HG03103 (cell line): ENCODE results near the gene CYFIP1.

Experiments used
- ATAC-seq: cut with Tn5 transposase; IDR thresholded peaks from one replicate; pipeline ENCODE4 v1.9.1; 2021; ENCODE audit warnings: low read depth; ENCODE audit not compliant: unreplicated experiment

Gene CYFIP1

DNA sequence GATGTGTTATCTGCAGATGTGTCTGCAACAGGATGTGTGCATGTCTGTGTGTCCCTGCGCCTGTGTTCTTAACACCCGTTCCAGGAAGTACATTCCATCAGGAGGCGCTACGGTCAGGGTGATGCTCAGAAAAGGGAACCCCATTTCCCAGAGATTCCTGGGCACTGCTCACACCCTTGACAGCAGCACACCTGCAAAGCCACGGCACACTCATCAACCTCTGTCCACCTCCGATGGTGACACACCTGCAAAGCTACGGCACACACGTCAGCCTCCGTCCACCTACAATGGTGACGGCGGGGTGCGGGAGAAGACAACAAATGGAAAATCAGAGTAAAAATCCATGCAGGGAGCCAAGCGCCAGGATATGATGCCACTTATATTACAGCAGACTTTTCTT lies 86.3 kb downstream of the CYFIP1 start:
- no peak for ATAC-seq

DNA sequence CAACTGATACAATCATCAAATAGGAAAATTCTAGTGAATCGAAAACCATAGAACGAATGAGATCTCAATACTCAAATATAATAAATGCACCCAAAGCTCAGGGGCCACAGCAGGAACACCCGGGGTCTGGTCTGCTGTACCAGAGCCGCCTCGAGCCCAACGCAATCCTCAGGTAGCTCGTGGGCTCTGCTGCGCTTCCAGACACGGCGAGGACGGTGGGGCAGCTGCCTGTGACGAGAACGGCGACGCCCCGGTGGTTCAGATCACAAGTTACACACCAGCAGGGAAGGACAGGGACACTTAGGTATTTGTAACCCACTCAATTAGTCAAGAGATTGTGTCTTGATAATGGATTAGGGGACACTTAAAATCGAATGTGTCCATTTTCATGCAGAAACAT lies 87.1 kb downstream of the CYFIP1 start:
- ATAC-seq, result no peak

DNA sequence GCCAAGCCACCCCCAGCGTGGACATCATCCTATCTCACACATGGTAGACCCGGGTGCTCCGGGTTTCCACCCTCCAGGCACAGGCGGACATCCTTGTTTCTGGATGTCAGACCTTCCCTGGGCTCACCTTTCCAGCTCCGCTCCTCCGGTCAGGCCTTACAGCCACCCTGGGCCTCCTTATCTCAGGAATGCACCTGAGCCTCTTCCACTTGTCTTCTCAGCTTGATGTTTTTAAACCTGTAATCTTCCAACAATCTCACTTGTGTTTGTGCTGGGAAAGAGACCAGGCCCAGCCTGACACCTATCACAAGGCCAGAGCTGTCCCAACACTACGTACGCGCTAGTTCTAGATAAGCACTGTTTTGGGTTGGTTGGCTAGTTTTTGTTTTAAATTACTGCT lies 87.8 kb downstream of the CYFIP1 start:
- ATAC-seq, result no peak

- no peak for ATAC-seq
Measured at GRCh38 chr15:22891426-22892210, 88.5 kb downstream of the CYFIP1 start.

- no peak for ATAC-seq
Measured at GRCh38 chr15:22890296-22890695, 89.9 kb downstream of the CYFIP1 start.

DNA sequence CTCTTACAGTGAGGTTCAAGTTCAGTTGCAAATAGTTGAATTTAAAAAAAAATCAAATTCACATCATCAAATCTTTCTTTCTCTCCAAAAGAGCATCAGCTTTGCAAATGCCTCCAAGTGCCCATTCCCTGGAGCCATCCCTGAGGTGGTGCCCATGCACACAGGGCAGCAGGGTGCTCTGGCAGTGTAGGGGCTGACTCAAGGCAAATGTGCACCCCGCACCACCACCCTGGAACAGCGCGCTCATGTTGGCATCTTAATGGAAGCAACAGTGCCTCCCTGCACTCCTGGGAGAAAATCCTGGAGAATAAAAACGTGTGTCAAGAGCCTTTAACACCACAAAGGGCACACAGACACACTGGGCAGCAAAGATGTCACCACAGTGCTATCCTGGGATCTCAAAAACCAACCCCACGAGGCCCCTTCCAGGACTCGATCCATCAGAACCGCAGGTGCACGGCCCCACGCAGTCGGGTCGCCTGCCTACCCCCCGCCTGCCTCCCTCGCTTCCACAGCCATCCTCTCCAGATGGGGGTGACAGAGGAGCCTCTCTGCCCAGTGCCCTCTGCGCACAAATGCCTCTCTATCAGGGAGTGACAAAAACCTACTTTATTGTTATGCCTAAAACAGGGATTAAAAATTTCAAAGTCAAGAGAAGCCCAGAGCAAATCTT lies 90.9 kb downstream of the CYFIP1 start:
- ATAC-seq, result no peak

DNA sequence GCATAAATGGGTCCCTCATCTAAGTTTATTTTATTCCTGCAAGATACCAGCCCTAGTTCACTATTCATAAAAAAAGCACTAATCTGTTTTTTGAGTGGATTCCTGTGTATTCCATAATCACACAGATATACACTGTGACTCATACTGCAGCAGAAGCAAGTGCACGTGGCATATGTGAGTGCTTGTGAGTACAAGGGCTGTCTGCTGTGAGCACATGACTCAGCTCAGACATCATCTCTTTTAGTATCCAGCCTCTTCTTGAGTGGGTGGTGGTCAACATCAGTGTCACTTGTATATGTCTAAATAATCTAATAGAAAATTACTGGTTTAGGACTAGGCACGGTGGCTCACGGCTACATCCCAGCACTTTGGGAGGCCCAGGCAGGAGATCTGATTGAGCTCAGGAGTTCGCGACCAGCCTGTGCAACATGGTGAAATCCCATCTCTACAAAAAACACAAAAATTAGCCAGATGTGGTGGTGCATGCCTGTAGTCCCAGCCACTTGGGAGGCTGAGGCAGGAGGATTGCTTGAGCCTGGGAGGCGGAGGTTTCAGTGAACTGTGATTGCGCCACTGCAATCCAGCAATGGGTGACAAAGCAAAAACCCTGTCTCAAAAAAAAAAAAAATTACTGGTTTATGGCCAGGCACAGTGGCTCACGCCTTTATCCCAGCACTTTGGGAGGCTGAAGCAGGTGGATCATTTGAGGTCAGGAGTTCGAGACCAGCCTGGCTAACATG lies 91.9 kb downstream of the CYFIP1 start:
- ATAC-seq, result no peak

DNA sequence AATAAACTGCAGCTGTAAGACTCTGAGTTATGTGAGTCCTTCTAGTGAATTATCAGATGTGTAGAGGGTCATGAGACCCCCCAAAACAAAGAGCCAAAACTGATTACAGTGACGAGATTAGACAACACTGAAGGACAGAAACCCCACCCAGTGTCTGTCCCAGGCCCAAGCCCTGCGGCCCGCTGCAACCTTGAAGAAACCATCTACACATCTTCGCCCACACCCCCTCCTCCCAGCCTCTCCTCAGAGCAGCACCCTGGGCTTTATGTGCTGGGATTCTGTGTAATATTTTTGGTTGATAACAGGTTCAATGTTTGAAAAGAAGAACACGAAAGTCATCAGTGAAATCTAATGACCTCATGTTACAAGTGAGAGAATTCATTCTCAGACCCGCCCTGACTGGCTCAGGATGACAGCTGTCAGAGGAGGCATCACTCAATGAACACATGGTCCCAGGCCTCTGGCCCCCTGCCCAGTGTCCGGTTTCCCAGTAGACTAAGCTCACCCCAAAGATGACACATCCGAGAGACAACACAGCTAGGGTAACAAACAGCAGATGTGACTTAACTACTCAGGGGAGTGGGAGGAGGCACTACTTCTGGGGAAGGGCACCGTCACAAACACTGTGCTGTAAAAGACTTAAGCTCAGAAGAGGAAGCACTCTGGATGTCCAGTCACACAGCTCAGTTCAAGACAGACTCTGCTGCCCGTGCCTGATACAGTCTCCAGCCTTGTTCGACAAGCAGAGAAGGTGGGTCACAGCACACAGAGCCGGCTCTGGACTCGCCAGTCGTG lies 92.8 kb downstream of the CYFIP1 start:
- ATAC-seq, result no peak

GRCh38 chr15:22885120-22885519 lies 95.0 kb downstream of the CYFIP1 start:
- ATAC-seq, result no peak

- ATAC-seq, result no peak
Measured at GRCh38 chr15:22884344-22884743, 95.8 kb downstream of the CYFIP1 start.

DNA sequence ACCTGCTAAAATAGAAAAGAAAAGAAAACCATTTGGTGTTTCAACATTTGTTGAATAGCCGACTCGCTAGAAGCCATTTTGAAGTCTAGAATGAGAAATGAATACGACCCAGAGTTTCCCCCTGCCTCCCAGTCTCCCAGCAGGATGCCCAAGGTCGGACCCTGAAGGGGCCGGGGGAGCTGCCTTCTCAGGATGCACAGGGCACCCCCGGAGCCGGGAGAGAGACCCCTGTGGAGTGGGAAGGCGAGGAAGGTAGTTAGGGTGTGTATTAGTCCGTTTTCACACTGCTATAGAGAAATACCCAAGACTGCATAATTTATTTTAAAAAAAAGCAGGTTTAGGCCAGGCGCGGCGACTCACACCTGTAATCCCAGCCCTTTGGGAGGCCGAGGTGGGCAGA lies 97.0 kb downstream of the CYFIP1 start:
- no peak for ATAC-seq

GRCh38 chr15:22881739-22882440 lies 98.3 kb downstream of the CYFIP1 start:
- ATAC-seq, result no peak

GRCh38 chr15:22880981-22881738 lies 99.0 kb downstream of the CYFIP1 start:
- ATAC-seq, result no peak

DNA sequence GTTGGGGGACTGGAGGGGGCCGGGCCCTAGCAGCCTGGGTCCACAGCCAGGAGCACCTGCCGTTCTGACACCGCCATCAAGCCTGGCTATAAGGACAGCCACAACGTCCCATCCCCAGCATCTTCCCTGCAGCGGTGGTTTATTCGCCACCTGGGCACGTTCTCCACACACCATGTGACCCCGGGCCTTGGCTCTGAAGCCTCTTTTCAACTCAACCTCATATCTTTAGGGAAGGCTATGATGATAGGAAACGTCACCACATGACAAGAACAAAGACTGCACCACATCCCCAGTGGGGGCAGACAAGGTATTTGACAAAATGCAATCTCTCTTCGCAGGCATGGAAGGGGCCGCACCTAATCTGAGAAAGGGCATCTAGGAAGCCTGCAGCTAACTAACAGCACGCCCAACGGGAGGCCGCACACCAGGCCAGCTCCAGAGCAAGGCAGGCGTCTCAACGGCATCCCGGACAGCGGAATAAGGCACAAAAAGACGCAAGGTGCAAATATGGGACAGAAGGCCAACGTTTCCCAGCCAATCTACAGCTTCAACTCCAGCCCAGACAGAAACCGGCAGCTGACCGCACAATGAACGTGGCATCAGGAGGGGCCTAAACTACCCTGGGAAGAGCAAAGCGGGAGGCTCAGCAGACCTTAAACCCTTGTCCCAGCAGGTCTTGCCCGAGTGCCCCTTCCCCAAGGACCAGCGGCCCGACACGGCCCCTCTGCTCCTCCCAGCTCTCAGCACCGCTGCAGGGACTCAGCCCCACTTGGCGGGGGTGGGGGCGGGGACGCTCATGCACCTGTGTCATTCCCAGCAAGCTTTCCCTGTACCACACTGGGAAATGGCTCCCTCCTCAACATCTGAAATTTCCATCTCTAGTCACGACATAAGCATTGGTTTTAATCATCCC lies 99.8 kb downstream of the CYFIP1 start:
- ATAC-seq, result no peak

GRCh38 chr15:22878103-22878502 lies 102.1 kb downstream of the CYFIP1 start:
- no peak for ATAC-seq

DNA sequence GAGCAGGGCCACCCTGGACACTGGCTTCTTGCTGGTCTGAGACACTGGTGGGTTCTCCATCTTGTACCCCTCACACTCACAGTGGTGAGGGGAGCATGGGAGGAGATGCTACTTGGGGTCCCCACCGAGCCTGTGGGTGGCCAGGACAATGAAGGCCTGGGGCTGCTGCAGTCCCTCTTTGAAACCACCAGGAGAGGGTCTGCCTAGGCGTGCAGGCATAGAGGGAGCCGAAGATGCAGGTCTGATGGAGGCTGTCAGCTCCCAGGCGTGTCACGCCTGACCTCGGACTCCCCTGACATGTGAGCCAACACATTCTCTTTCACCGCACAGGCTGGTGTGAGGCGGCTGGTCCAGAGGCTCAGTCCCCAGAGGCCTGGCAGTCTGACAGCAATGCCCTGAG lies 102.6 kb downstream of the CYFIP1 start:
- no peak for ATAC-seq

- ATAC-seq, result no peak
Measured at GRCh38 chr15:22877117-22877516, 103.1 kb downstream of the CYFIP1 start.

- ATAC-seq, result no peak
Measured at GRCh38 chr15:22874966-22875365, 105.2 kb downstream of the CYFIP1 start.
